HFFc6 (cell line): ENCODE data around the gene WDPCP. TPM values are rescaled to one million over a fixed set of nuclear protein-coding genes. Genes with fewer than 3 reads are reported as not detected.
A peak's percentile ranks its signal among the peaks of the same experiment; 100 is the strongest.
"Not testable (repeated sequence)": the region's sequence is repeated elsewhere in the genome, so short reads cannot be mapped to it uniquely, and the experiment has no call there.

ENCODE experiments used
- DNase-seq: peaks from one replicate; pipeline ENCODE4 v3.0.0-alpha.2; 2018
- H3K27ac Mint-ChIP-seq: 2 replicates; pipeline ENCODE4 v1.8.0; 2020; ENCODE audit warnings: mild to moderate bottlenecking, mixed read lengths
- H3K27me3 Mint-ChIP-seq: 2 replicates; pipeline ENCODE4 v1.8.0; 2021; ENCODE audit warnings: mild to moderate bottlenecking, moderate library complexity, mixed read lengths; ENCODE audit not compliant: insufficient read depth
- H3K36me3 Mint-ChIP-seq: 2 replicates; pipeline ENCODE4 v1.8.0; 2021; ENCODE audit warnings: low read depth, mixed read lengths
- H3K4me1 Mint-ChIP-seq: 2 replicates; pipeline ENCODE4 v1.8.0; 2020; ENCODE audit warnings: low read depth, mixed read lengths
- H3K4me3 Mint-ChIP-seq: 2 replicates; pipeline ENCODE4 v1.8.0; 2020; ENCODE audit warnings: mild to moderate bottlenecking, moderate library complexity, mixed read lengths
- H3K9me3 Mint-ChIP-seq: 2 replicates; pipeline ENCODE4 v1.8.0; 2020; ENCODE audit warnings: mild to moderate bottlenecking, mixed read lengths
- CTCF ChIP-seq: fragments of 200-600 bp; sonication (generic); IDR thresholded peaks from 2 replicates; pipeline ENCODE4 v1.5.0; 2021; ENCODE audit warnings: antibody characterized with exemption, mild to moderate bottlenecking
- total RNA-seq, 6 experiments: library from RNA; stranded (reverse); fragmentation: NEBNext Ultra II Directional; extraction: Animal tissue kit (Norgen Biotek cat#: 25700); gene quantifications; 2 replicates in 1 of 6; 3 replicates in 5 of 6; pipeline ENCODE4 v1.2.3, GENCODE V29; 2021

The WDPCP gene
- total RNA-seq, 6 experiments from 2014 or later, result 3.0 to 5.9 (median 4.6) TPM

GRCh38 chr2:63613391-63613901 is 25.2 kb upstream of the WDPCP start:
- TF ChIP-seq CTCF, result no peak
- Mint-ChIP-seq H3K4me3 (no peak overlapping the region), H3K36me3 (no peaks in the 10 kb centered on the region), H3K9me3 (no peaks in the 10 kb centered on the region), H3K4me1 (peaks cover 38% of the 10 kb centered on the region), H3K27ac (no peak overlapping the region), H3K27me3 (no peaks in the 10 kb centered on the region)
- no peak for DNase-seq

GRCh38 chr2:63610525-63610924 is 22.2 kb upstream of the WDPCP start:
- DNase-seq, result no peak
- Mint-ChIP-seq H3K27me3 (no peaks in the 10 kb centered on the region), H3K27ac (no peak overlapping the region), H3K4me1 (peaks cover 32% of the 10 kb centered on the region), H3K4me3 (no peak overlapping the region), H3K9me3 (no peaks in the 10 kb centered on the region), H3K36me3 (peaks cover 7% of the 10 kb centered on the region; the same call in 1 of the 2 replicates)
- no peak for TF ChIP-seq CTCF

- not testable (repeated sequence) for DNase-seq, H3K4me3 Mint-ChIP-seq, H3K9me3 Mint-ChIP-seq, H3K27me3 Mint-ChIP-seq, H3K27ac Mint-ChIP-seq
- peaks cover 16% of the 10 kb centered on the region for H3K4me1 Mint-ChIP-seq
- H3K36me3 Mint-ChIP-seq, result peaks cover 11% of the 10 kb centered on the region; the same call in 1 of the 2 replicates
Observed at GRCh38 chr2:63608865-63609264, 20.6 kb upstream of the WDPCP start.

GRCh38 chr2:63604666-63605065 is 16.4 kb upstream of the WDPCP start:
- H3K9me3 Mint-ChIP-seq, result no peaks in the 10 kb centered on the region
- peaks cover 5% of the 10 kb centered on the region; the same call in 1 of the 2 replicates for H3K4me1 Mint-ChIP-seq
- peaks cover 29% of the 10 kb centered on the region for H3K36me3 Mint-ChIP-seq
- TF ChIP-seq CTCF, result no peak
- no peak overlapping the region for H3K4me3 Mint-ChIP-seq
- no peaks in the 10 kb centered on the region for H3K27me3 Mint-ChIP-seq
- DNase-seq, result no peak
- H3K27ac Mint-ChIP-seq, result no peak overlapping the region

- no peak for DNase-seq
- Mint-ChIP-seq H3K27ac (peak overlapping the region; percentile 8; the same call in 1 of the 2 replicates), H3K4me1 (peaks cover 5% of the 10 kb centered on the region; the same call in 1 of the 2 replicates), H3K27me3 (no peaks in the 10 kb centered on the region), H3K9me3 (no peaks in the 10 kb centered on the region), H3K36me3 (peaks cover 22% of the 10 kb centered on the region), H3K4me3 (no peak overlapping the region)
- no peak for TF ChIP-seq CTCF
Observed at GRCh38 chr2:63600881-63601460, 12.7 kb upstream of the WDPCP start.

GRCh38 chr2:63598981-63599380 is 10.7 kb upstream of the WDPCP start:
- DNase-seq, result no peak
- H3K4me3 Mint-ChIP-seq, result no peak overlapping the region
- H3K4me1 Mint-ChIP-seq, result peaks cover 5% of the 10 kb centered on the region; the same call in 1 of the 2 replicates
- H3K36me3 Mint-ChIP-seq, result peaks cover 23% of the 10 kb centered on the region
- H3K9me3 Mint-ChIP-seq, result no peaks in the 10 kb centered on the region
- H3K27ac Mint-ChIP-seq, result no peak overlapping the region
- no peak for TF ChIP-seq CTCF
- H3K27me3 Mint-ChIP-seq, result no peaks in the 10 kb centered on the region
